ENCODE data around the gene TFR2.

GRCh38 chr7:100607111-100607510 is 34.2 kb downstream of the TFR2 start:
- TF ChIP-seq SUZ12 (IDR thresholded peaks at IDR 0.05; ENCODE audit: extremely low read depth, insufficient read depth, insufficient read length) (no peak), ZNF274 (IDR thresholded peaks at IDR 0.05; ENCODE audit: low read depth, low read length) (no peak)
